A549 (cell line): Measurements from ENCODE around the gene NR2F2. TPM values are rescaled to one million over a fixed set of nuclear protein-coding genes. Genes with fewer than 3 reads are reported as not detected.

ENCODE experiments used
- ATAC-seq, 2 experiments: fragments of 200-7000 bp in 1 of 2; fragments of >200 bp in 1 of 2; cut with Nextera tagmentation in 1 of 2; cut with Tn5 transposase in 1 of 2; 3 replicates each; pipeline versions ENCODE4 v1.8.0 to v1.9.1; 2018 to 2020; ENCODE audit warnings: mild to moderate bottlenecking in 1 of 2, moderate library complexity in 1 of 2
- CTCF ChIA-PET: fragments of 300-600 bp; sonication (Branson Sonifier 250); formaldehyde crosslinking; extraction: SDS; loops from one replicate; lab custom pipeline; 2021; ENCODE audit warnings: antibody characterized with exemption, inconsistent platforms; lab: Yijun Ruan, JAX
- POLR2A ChIA-PET: fragments of 350-600 bp; formaldehyde crosslinking; extraction: SDS; loops from one replicate; lab custom pipeline; 2021; ENCODE audit warnings: antibody characterized with exemption, inconsistent platforms; lab: Yijun Ruan, JAX
- DNase-seq, 2 experiments: peaks; one replicate each; pipeline versions ENCODE4 v3.0.0 to v3.0.0-alpha.2; 2011 to 2016; ENCODE audit warnings: low read depth in 1 of 2, low spot score in 1 of 2
- FAIRE-seq: peaks from 2 replicates; lab custom pipeline; 2011; peaks lifted over from hg19 to GRCh38; lab: Jason Lieb, UNC
- H3K27ac ChIP-seq, 2 experiments: fragments of >200 bp; sonication (Bioruptor Twin); formaldehyde crosslinking; 3 replicates each; pipeline ENCODE4 v1.5.1; 2016 to 2017
- H3K4me1 ChIP-seq: fragments of >200 bp; sonication (Bioruptor Twin); formaldehyde crosslinking; 3 replicates; pipeline ENCODE4 v1.6.1; 2016
- H3K4me2 ChIP-seq: fragments of >200 bp; sonication (Bioruptor Twin); formaldehyde crosslinking; 3 replicates; pipeline ENCODE4 v1.6.1; 2016
- H3K4me3 ChIP-seq: fragments of >200 bp; sonication (Bioruptor Twin); formaldehyde crosslinking; 3 replicates; pipeline ENCODE4 v1.5.1; 2016
- H3K9me3 ChIP-seq: fragments of >200 bp; sonication (Bioruptor Twin); formaldehyde crosslinking; 3 replicates; pipeline ENCODE4 v1.6.1; 2016
- ATOH8 ChIP-seq: fragments of 250-450 bp; sonication (Bioruptor Pico); IDR thresholded peaks from 2 replicates; pipeline ENCODE4 v1.5.0; 2020; ENCODE audit warnings: low read depth, mild to moderate bottlenecking, moderate library complexity
- CBX8 ChIP-seq: fragments of 200-600 bp; sonication (generic); IDR thresholded peaks from 2 replicates; pipeline ENCODE4 v1.6.1; 2016
- CEBPB ChIP-seq, 2 experiments: fragments of >200 bp in 1 of 2; sonication (Bioruptor Twin) in 1 of 2; formaldehyde crosslinking in 1 of 2; IDR thresholded peaks; 2 replicates each; pipeline ENCODE4 v1.6.1; 2012 to 2016
- CHD4 ChIP-seq: fragments of 200-600 bp; sonication (generic); IDR thresholded peaks from 2 replicates; pipeline ENCODE4 v1.6.1; 2016; ENCODE audit warnings: antibody characterized with exemption, mild to moderate bottlenecking, borderline replicate concordance
- E2F6 ChIP-seq: IDR thresholded peaks from 2 replicates; pipeline ENCODE4 v1.6.1; 2012; ENCODE audit warnings: low read depth, borderline replicate concordance
- ELK1 ChIP-seq: fragments of 150-350 bp; IDR thresholded peaks from 2 replicates; pipeline ENCODE4 v1.6.1; 2014; ENCODE audit warnings: low read depth, mild to moderate bottlenecking, low read length
- FOXS1 ChIP-seq: fragments of 250-450 bp; sonication (Bioruptor Pico); IDR thresholded peaks from 2 replicates; pipeline ENCODE4 v1.5.0; 2020; ENCODE audit warnings: mild to moderate bottlenecking, moderate library complexity
- HOXA7 ChIP-seq: fragments of 250-450 bp; sonication (Bioruptor Pico); IDR thresholded peaks from 2 replicates; pipeline ENCODE4 v1.5.0; 2020; ENCODE audit warnings: mild to moderate bottlenecking, moderate library complexity
- HOXB5 ChIP-seq: fragments of 250-450 bp; sonication (Bioruptor Pico); IDR thresholded peaks from 2 replicates; pipeline ENCODE4 v1.5.0; 2020; ENCODE audit warnings: mild to moderate bottlenecking, moderate library complexity
- KDM1A ChIP-seq: fragments of 200-600 bp; sonication (generic); IDR thresholded peaks from 2 replicates; pipeline ENCODE4 v1.6.1; 2016; ENCODE audit warnings: low read depth, mild to moderate bottlenecking
- KDM5A ChIP-seq: fragments of 200-600 bp; sonication (generic); IDR thresholded peaks from 2 replicates; pipeline ENCODE4 v1.6.1; 2016; ENCODE audit warnings: antibody characterized with exemption, mild to moderate bottlenecking
- MAX ChIP-seq: IDR thresholded peaks from 2 replicates; pipeline ENCODE4 v1.6.1; 2012
- MAZ ChIP-seq: fragments of 150-350 bp; IDR thresholded peaks from 2 replicates; pipeline ENCODE4 v1.6.1; 2014; ENCODE audit warnings: antibody characterized with exemption, low read depth, low read length, borderline replicate concordance
- NPAS2 ChIP-seq: fragments of 250-450 bp; sonication (Bioruptor Pico); IDR thresholded peaks from 2 replicates; pipeline ENCODE4 v1.8.0; 2022; ENCODE audit warnings: mild to moderate bottlenecking, moderate library complexity, borderline replicate concordance
- PBX3 ChIP-seq: IDR thresholded peaks from 2 replicates; pipeline ENCODE4 v1.6.1; 2012
- POLR2AphosphoS2 ChIP-seq: conservative IDR thresholded peaks from 2 replicates; pipeline ENCODE4 v1.6.1; 2012; ENCODE audit warnings: low read length, improper control_type of control experiment, inconsistent platforms
- RAD21 ChIP-seq, 2 experiments: fragments of >200 bp in 1 of 2; sonication (Bioruptor Twin) in 1 of 2; formaldehyde crosslinking in 1 of 2; IDR thresholded peaks in 1 of 2; conservative IDR thresholded peaks in 1 of 2; 2 replicates in 1 of 2; 3 replicates in 1 of 2; pipeline ENCODE4 v1.6.1; 2012 to 2018; ENCODE audit warnings: inconsistent platforms in 1 of 2
- RARB ChIP-seq: fragments of 250-450 bp; sonication (Bioruptor Pico); IDR thresholded peaks from 2 replicates; pipeline ENCODE4 v1.8.0; 2021; ENCODE audit warnings: mild to moderate bottlenecking, moderate library complexity
- RCOR1 ChIP-seq: fragments of 150-350 bp; IDR thresholded peaks from 2 replicates; pipeline ENCODE4 v1.6.1; 2014; ENCODE audit warnings: antibody characterized with exemption, low read length, low read depth
- SMC3 ChIP-seq: fragments of >200 bp; sonication (Bioruptor Twin); formaldehyde crosslinking; IDR thresholded peaks from 3 replicates; pipeline ENCODE4 v1.6.1; 2018; ENCODE audit warnings: inconsistent platforms
- SREBF2 ChIP-seq: fragments of 450-650 bp; IDR thresholded peaks from 2 replicates; pipeline ENCODE4 v1.6.1; 2014; ENCODE audit warnings: mild to moderate bottlenecking, moderate library complexity
- TP53 ChIP-seq: fragments of 250-450 bp; sonication (Bioruptor Pico); IDR thresholded peaks from 2 replicates; pipeline ENCODE4 v1.5.0; 2021; ENCODE audit warnings: mild to moderate bottlenecking, moderate library complexity
- ZFP36 ChIP-seq: fragments of 450-650 bp; IDR thresholded peaks from 2 replicates; pipeline ENCODE4 v1.6.1; 2014; ENCODE audit warnings: borderline replicate concordance; ENCODE audit not compliant: partially characterized antibody
- ZSCAN20 ChIP-seq: fragments of 250-450 bp; sonication (Bioruptor Pico); IDR thresholded peaks from 2 replicates; pipeline ENCODE4 v1.8.0; 2022; ENCODE audit warnings: mild to moderate bottlenecking, moderate library complexity
- WGBS: methylation state at CpG from one replicate; pipeline ENCODE4 v1.1.6; 2017; ENCODE audit errors: missing lambda C conversion rate; 5-methylcytosine and 5-hydroxymethylcytosine counted together
- polyA plus RNA-seq, 4 experiments: library from polyadenylated mRNA; depleted of rRNA in 3 of 4; stranded (reverse); fragments of >200 nt; fragmentation: RNase III in 1 of 4; extraction: RNeasy Plus Mini Kit Qiagen cat#74134 plus additional on column Dnase treatment in 1 of 4; gene quantifications; 2 replicates in 3 of 4; 3 replicates in 1 of 4; pipeline ENCODE4 v1.2.3, GENCODE V29; 2011 to 2017

NR2F2 gene
- polyA plus RNA-seq, 2 of the 4 experiments (the other 2 are of a cell fraction) = 11.8 to 15.7 TPM

GRCh38 chr15:96332637-96333121, 2.2 kb downstream of the NR2F2 start:
- no peak for FAIRE-seq
- H3K4me2 ChIP-seq = peak overlapping the region; percentile 94
- H3K4me3 ChIP-seq = peak overlapping the region; percentile 71
- H3K27ac ChIP-seq = peak overlapping the region; percentile 89 to 99
- TF ChIP-seq E2F6 (0 out of 2 replicates have a peak, but pooled peaks have one; percentile 8), CHD4 (no peak)
- ATAC-seq = no peak
- H3K4me1 ChIP-seq = peaks cover 47% of the 10 kb centered on the region
- ChIA-PET CTCF (interaction anchor here (0.8 to 7.5 kb wide), 4 partner anchors 9 to 913 kb away, joined by 3 to 280 read pairs (median 6); no protein-coding TSS in a partner anchor), POLR2A (interaction anchor here (6.5 kb wide), 1 partner anchor 7 kb away, joined by 113 read pairs; no protein-coding TSS in a partner anchor)
- 2% methylated on average over 12 of the region's 12 CpGs for WGBS
- DNase-seq = no peak
- H3K9me3 ChIP-seq = no peaks in the 10 kb centered on the region

- FAIRE-seq = no peak
- Histone ChIP-seq H3K4me2 (peak overlapping the region; percentile 94), H3K4me1 (peaks cover 47% of the 10 kb centered on the region), H3K9me3 (no peaks in the 10 kb centered on the region), H3K4me3 (peak overlapping the region; percentile 71)
- DNase-seq = no peak
- WGBS = 6% methylated on average over 63 of the region's 67 CpGs
- ChIA-PET POLR2A (interaction anchor here (1.1 to 6.5 kb wide), 2 partner anchors 6 to 13 kb away, joined by 3 to 113 read pairs; no protein-coding TSS in a partner anchor), CTCF (interaction anchor here (1.0 to 2.8 kb wide), 6 partner anchors 10 to 912 kb away, joined by 3 to 17 read pairs (median 6); no protein-coding TSS in a partner anchor)
- peak; percentile 15 to 21 for ATAC-seq
- TF ChIP-seq RARB (CRISPR knock-in tag) = no peak
- no peak for TF ChIP-seq KDM5A
- no peak for TF ChIP-seq POLR2AphosphoS2
- TF ChIP-seq PBX3 = no peak
- TF ChIP-seq SMC3 = no peak
- TF ChIP-seq MAZ = no peak
- no peak for TF ChIP-seq NPAS2 (CRISPR knock-in tag)
- TF ChIP-seq TP53 (CRISPR knock-in tag) = no peak
- no peak for TF ChIP-seq RAD21 (conservative IDR thresholded peaks at IDR 0.05 in 1 of 2, IDR thresholded peaks at IDR 0.05 in 1 of 2)
- TF ChIP-seq, all 56 proteins: peak for 0
- H3K27ac ChIP-seq = peak overlapping the region; percentile 89 to 99
Observed at GRCh38 chr15:96333131-96334016, 2.9 kb downstream of the NR2F2 start.

- ChIA-PET CTCF (interaction anchor here (1.0 to 3.6 kb wide), 7 partner anchors 9 to 1074 kb away, joined by 3 to 25 read pairs (median 5); no protein-coding TSS in a partner anchor), POLR2A (interaction anchor here (1.1 kb wide), 1 partner anchor 13 kb away, joined by 3 read pairs; no protein-coding TSS in a partner anchor)
- H3K4me2 ChIP-seq = peak overlapping the region; percentile 94
- H3K9me3 ChIP-seq = no peaks in the 10 kb centered on the region
- H3K4me1 ChIP-seq = peaks cover 53% of the 10 kb centered on the region
- 79% methylated on average over 49 of the region's 49 CpGs for WGBS
- peak overlapping the region; percentile 71 for H3K4me3 ChIP-seq
- DNase-seq (no peak), FAIRE-seq (no peak), ATAC-seq (no peak)
- peak overlapping the region; percentile 89 to 99 for H3K27ac ChIP-seq
- no peak for TF ChIP-seq CEBPB (IDR thresholded peaks at IDR 0.05)
- TF ChIP-seq MAX = no peak
- TF ChIP-seq ZSCAN20 (CRISPR knock-in tag) = no peak
- no peak for TF ChIP-seq ELK1
- no peak for TF ChIP-seq HOXB5
- TF ChIP-seq HOXA7 = no peak
- TF ChIP-seq TP53 (CRISPR knock-in tag) = no peak
- no peak for TF ChIP-seq SREBF2
- TF ChIP-seq CBX8 = no peak
- TF ChIP-seq KDM1A = no peak
- TF ChIP-seq RCOR1 = no peak
- TF ChIP-seq MAZ = no peak
- TF ChIP-seq FOXS1 (CRISPR knock-in tag) = no peak
- no peak for TF ChIP-seq ATOH8 (CRISPR knock-in tag)
- TF ChIP-seq ZFP36 = no peak
Observed at GRCh38 chr15:96334017-96334704, 3.7 kb downstream of the NR2F2 start.
